K562 (cell line): ENCODE results near the gene WFDC1. TPM values are rescaled to one million over a fixed set of nuclear protein-coding genes. Genes with fewer than 3 reads are reported as not detected.

Source experiments
- ATAC-seq: fragments of 200-7000 bp; cut with Tn5 transposase; 3 replicates; pipeline ENCODE4 v1.9.1; 2020; ENCODE audit warnings: moderate library complexity
- BruUV-seq: library from RNA; stranded (reverse); fragments of 400-500 nt; replicated peaks from 2 replicates; lab custom pipeline; 2021; lab: Mats Ljungman, UMichigan
- CTCF ChIA-PET: fragments of 300-600 bp; formaldehyde crosslinking; extraction: SDS; loops from one replicate; lab custom pipeline; 2021; ENCODE audit warnings: low intra/inter-chr PET ratio; lab: Yijun Ruan, JAX
- POLR2A ChIA-PET: fragments of 300-600, 350-650 bp; sonication (Branson Sonifier 250); formaldehyde crosslinking; extraction: SDS; loops from one replicate; lab custom pipeline; 2021; ENCODE audit warnings: antibody characterized with exemption, inconsistent platforms; lab: Yijun Ruan, JAX
- DNase-seq, 4 experiments: peaks; one replicate each; pipeline versions ENCODE4 v3.0.0 to v3.0.0-alpha.2; 2011 to 2018; ENCODE audit warnings: low spot score in 3 of 4, mixed read lengths in 3 of 4; ENCODE audit errors: extremely low read depth in 1 of 4
- FAIRE-seq: peaks from 2 replicates; lab custom pipeline; 2011; peaks lifted over from hg19 to GRCh38; lab: Jason Lieb, UNC
- H2AFZ ChIP-seq: 2 replicates; pipeline ENCODE4 v1.6.0; 2011; ENCODE audit warnings: low read depth, low read length, control low read depth, inconsistent platforms
- H3K27ac ChIP-seq: fragments of 200-600 bp; 3 replicates; pipeline ENCODE4 v1.8.0; 2011; ENCODE audit warnings: low read depth, mild to moderate bottlenecking, control low read depth, inconsistent platforms, low read length, moderate library complexity, mixed read lengths; ENCODE audit errors: extremely low read depth
- H3K27me3 ChIP-seq, 2 experiments: fragments of 300-600 bp in 1 of 2; 2 replicates in 1 of 2; 3 replicates in 1 of 2; pipeline versions ENCODE4 v1.6.0 to v1.8.0; 2011; ENCODE audit warnings: inconsistent platforms in 2 of 2, low read length in 2 of 2, mild to moderate bottlenecking in 1 of 2, mixed read lengths in 1 of 2, moderate library complexity in 1 of 2; ENCODE audit not compliant: control insufficient read depth in 2 of 2, insufficient read depth in 2 of 2
- H3K36me3 ChIP-seq: fragments of 300-600 bp; 3 replicates; pipeline ENCODE4 v1.8.0; 2011; ENCODE audit warnings: mild to moderate bottlenecking, low read length, inconsistent platforms; ENCODE audit not compliant: control insufficient read depth, insufficient read depth
- H3K4me1 ChIP-seq, 2 experiments: fragments of 200-600 bp in 1 of 2; replicated peaks in 1 of 2; 2 replicates in 1 of 2; 3 replicates in 1 of 2; pipeline versions ENCODE4 v1.5.1 to v1.8.0; 2011; ENCODE audit warnings: inconsistent platforms in 2 of 2, low read length in 2 of 2, mild to moderate bottlenecking in 1 of 2, mixed read lengths in 1 of 2, moderate library complexity in 1 of 2; ENCODE audit not compliant: control insufficient read depth in 2 of 2, insufficient read depth in 2 of 2
- H3K4me2 ChIP-seq: 2 replicates; pipeline ENCODE4 v1.6.1; 2011; ENCODE audit warnings: low read length, control low read depth, inconsistent platforms, mixed read lengths; ENCODE audit not compliant: insufficient read depth
- H3K4me3 ChIP-seq: fragments of 200-600 bp; sonication (generic), shearing (Covaris generic); 2 replicates; pipeline ENCODE4 v1.5.1; 2016; ENCODE audit warnings: control low read depth, inconsistent platforms
- H3K79me2 ChIP-seq: fragments of 200-600 bp; 3 replicates; pipeline ENCODE4 v1.8.0; 2011; ENCODE audit warnings: low read length, inconsistent platforms; ENCODE audit not compliant: control insufficient read depth, insufficient read depth
- H3K9ac ChIP-seq, 2 experiments: 2 replicates each; pipeline versions ENCODE4 v1.6.0 to v1.6.1; 2011; ENCODE audit warnings: low read depth in 2 of 2, low read length in 2 of 2, control low read depth in 1 of 2, inconsistent platforms in 1 of 2, mild to moderate bottlenecking in 1 of 2, mixed read lengths in 1 of 2; ENCODE audit not compliant: insufficient read depth in 1 of 2
- H3K9me1 ChIP-seq: one replicate; pipeline ENCODE4 v1.6.0; 2011; ENCODE audit warnings: inconsistent platforms, mild to moderate bottlenecking, low read length, moderate library complexity; ENCODE audit not compliant: control insufficient read depth, insufficient read depth
- H3K9me3 ChIP-seq: replicated peaks from 2 replicates; pipeline ENCODE4 v1.5.1; 2011; ENCODE audit warnings: low read depth, low read length, inconsistent platforms; ENCODE audit not compliant: control insufficient read depth, insufficient read depth
- H4K20me1 ChIP-seq: replicated peaks from 2 replicates; pipeline ENCODE4 v1.6.1; 2011; ENCODE audit warnings: low read length, inconsistent platforms, mixed read lengths; ENCODE audit not compliant: control insufficient read depth, insufficient read depth
- ARID3A ChIP-seq: IDR thresholded peaks from 2 replicates; pipeline ENCODE4 v1.6.1; 2012; ENCODE audit warnings: low read depth, low read length, improper control_type of control experiment, borderline replicate concordance
- EHMT2 ChIP-seq: fragments of 450-650 bp; IDR thresholded peaks from 2 replicates; pipeline ENCODE4 v1.6.1; 2018; ENCODE audit warnings: antibody characterized with exemption
- LCOR ChIP-seq: sonication (generic); formaldehyde crosslinking; IDR thresholded peaks from 2 replicates; pipeline ENCODE4 v1.8.0; 2022; ENCODE audit warnings: mild to moderate bottlenecking, missing genetic modification reagents
- NBN ChIP-seq: fragments of 450-650 bp; IDR thresholded peaks from 2 replicates; pipeline ENCODE4 v1.6.1; 2016; ENCODE audit warnings: low read depth, mild to moderate bottlenecking
- POLR2G ChIP-seq: fragments of 200-400 bp; formaldehyde crosslinking; IDR thresholded peaks from 2 replicates; pipeline ENCODE4 v1.6.1; 2017; ENCODE audit warnings: low read depth, mild to moderate bottlenecking, antibody characterized with exemption, low read length, moderate library complexity
- PRMT5 ChIP-seq: sonication (generic); formaldehyde crosslinking; IDR thresholded peaks from 2 replicates; pipeline ENCODE4 v1.5.0; 2020; ENCODE audit warnings: missing genetic modification reagents
- SFPQ ChIP-seq: fragments of 200-400 bp; formaldehyde crosslinking; IDR thresholded peaks from 2 replicates; pipeline ENCODE4 v1.6.1; 2017; ENCODE audit warnings: mild to moderate bottlenecking, low read depth, low read length, moderate library complexity
- ZBTB43 ChIP-seq: sonication (generic); formaldehyde crosslinking; IDR thresholded peaks from 2 replicates; pipeline ENCODE4 v1.8.0; 2023; ENCODE audit warnings: mild to moderate bottlenecking, missing genetic modification reagents
- ZBTB5 ChIP-seq: fragments of 450-650 bp; IDR thresholded peaks from 2 replicates; pipeline ENCODE4 v1.6.1; 2017; ENCODE audit warnings: antibody characterized with exemption
- ZNF354B ChIP-seq: fragments of 250-450 bp; sonication (Bioruptor Pico); IDR thresholded peaks from 2 replicates; pipeline ENCODE4 v1.4.0; 2020
- ZSCAN32 ChIP-seq: fragments of 450-650 bp; formaldehyde crosslinking; IDR thresholded peaks from 2 replicates; pipeline ENCODE4 v1.4.0; 2020; ENCODE audit warnings: mild to moderate bottlenecking, moderate library complexity
- WGBS: fragments of 100-300 bp; shearing (Covaris generic); methylation state at CpG from one replicate; pipeline ENCODE4 v1.1.6; 2016; ENCODE audit warnings: low coverage, mixed read lengths; ENCODE audit not compliant: insufficient coverage; ENCODE audit errors: missing lambda C conversion rate; 5-methylcytosine and 5-hydroxymethylcytosine counted together
- in situ Hi-C: fragments of 300-500 bp; cut with MboI; formaldehyde crosslinking; loops from 4 replicates; pipeline ENCODE4 v1.15.0; 2018; ENCODE audit warnings: inconsistent platforms, mixed read lengths
- intact Hi-C: fragments of 100-400 bp; cut with micrococcal nuclease; formaldehyde crosslinking; loops from 2 replicates; pipeline ENCODE4 v1.14.2; 2022
- polyA plus RNA-seq, 8 experiments: library from polyadenylated mRNA; depleted of rRNA in 4 of 8; stranded (reverse) in 5 of 8; unstranded in 3 of 8; fragments of >200 nt; fragmentation: Nextera tagmentation in 2 of 8; fragmentation: Illumina TruSeq in 1 of 8; extraction: Ambion mirVana in 2 of 8; extraction: Trizol in 1 of 8; gene quantifications; 2 replicates each; pipeline versions ENCODE4 v1.2.1 to v1.2.3, GENCODE V29; 2011 to 2014; ENCODE audit warnings: inconsistent platforms in 1 of 8, missing spikeins in 1 of 8
- total RNA-seq, 7 experiments: library from RNA; depleted of rRNA in 6 of 7; stranded (reverse); fragments of >200 nt in 6 of 7; fragmentation: Illumina TruSeq in 2 of 7; extraction: Trizol in 2 of 7; gene quantifications; 2 replicates each; pipeline versions ENCODE4 v1.2.1 to v1.2.3, GENCODE V29; 2011 to 2021; ENCODE audit warnings: low replicate concordance in 1 of 7

Gene WFDC1
- total and polyA plus RNA-seq, 9 of the 15 experiments (the other 6 are each of a cell fraction or from before 2014, with no cell fraction given): not detected

- TF ChIP-seq ARID3A: no peak
These were observed 15.7 kb upstream of the WFDC1 start (continued) for GRCh38 chr16:84278968-84279367.

GRCh38 chr16:84279881-84280280, 14.8 kb upstream of the WFDC1 start:
- intact Hi-C loops: no loop called here
- Histone ChIP-seq H3K4me2 (no peak overlapping the region), H3K79me2 (no peaks in the 10 kb centered on the region), H3K4me1 (no peaks in the 10 kb centered on the region), H3K27ac (no peak overlapping the region), H3K4me3 (no peak overlapping the region), H3K27me3 (peaks cover 70 to 85% of the 10 kb centered on the region in 2 experiments), H4K20me1 (peaks cover 15% of the 10 kb centered on the region), H3K36me3 (no peaks in the 10 kb centered on the region), H2AFZ (no peak overlapping the region), H3K9ac (no peak overlapping the region), H3K9me1 (no peaks in the 10 kb centered on the region), H3K9me3 (no peaks in the 10 kb centered on the region)
- WGBS: 2% methylated on average over 12 of the region's 12 CpGs
- ATAC-seq (no peak), FAIRE-seq (no peak), DNase-seq (no peak)
- BruUV-seq: no TSS peak
- POLR2A ChIA-PET: interaction anchor here (1.2 kb wide), 1 partner anchor 64 kb away, joined by 4 read pairs; no protein-coding TSS in a partner anchor
- TF ChIP-seq EHMT2 (no peak), LCOR (CRISPR knock-in tag) (no peak), PRMT5 (CRISPR knock-in tag) (no peak), SFPQ (no peak), ZBTB5 (no peak), ZNF354B (CRISPR knock-in tag) (no peak), ZBTB43 (CRISPR knock-in tag) (no peak), ZSCAN32 (CRISPR knock-in tag) (no peak), POLR2G (no peak), NBN (no peak)
- in situ Hi-C loops: loop anchor here (5.0 kb wide), 1 partner anchor 197 kb away; no protein-coding TSS in a partner anchor
- CTCF ChIA-PET: no interaction called here
